K562 (cell line): ENCODE data around the gene ADAMTS14.

ENCODE experiments used
- BACH1 ChIP-seq: fragments of 200-800 bp; sonication (Bioruptor generic); IDR thresholded peaks from 2 replicates; pipeline ENCODE4 v1.6.1; 2016; ENCODE audit warnings: missing genetic modification characterization, missing compliant biosample characterization
- CAMTA2 ChIP-seq: fragments of 250-450 bp; sonication (Bioruptor Pico); conservative IDR thresholded peaks from 2 replicates; pipeline ENCODE4 v1.5.1; 2022
- FOXM1 ChIP-seq, 2 experiments: fragments of 450-650 bp in 1 of 2; sonication (generic) in 1 of 2; formaldehyde crosslinking in 1 of 2; IDR thresholded peaks; 2 replicates each; pipeline versions ENCODE4 v1.6.1 to v1.9.0; 2017 to 2022; ENCODE audit warnings: low read depth in 2 of 2, mild to moderate bottlenecking in 2 of 2, missing genetic modification reagents in 1 of 2, moderate library complexity in 1 of 2
- MEF2A ChIP-seq: IDR thresholded peaks from 2 replicates; pipeline ENCODE4 v1.6.1; 2011; ENCODE audit warnings: low read depth, mild to moderate bottlenecking, low read length, moderate library complexity; ENCODE audit not compliant: control insufficient read depth
- RFX5 ChIP-seq: IDR thresholded peaks from 2 replicates; pipeline ENCODE4 v1.6.1; 2011; ENCODE audit warnings: low read depth, mild to moderate bottlenecking, improper control_type of control experiment, low read length
- TF ChIP-seq, protein P1 (sequence below): sonication (generic); formaldehyde crosslinking; IDR thresholded peaks from 2 replicates; pipeline ENCODE4 v1.8.0; 2022; ENCODE audit warnings: mild to moderate bottlenecking, low read depth, missing genetic modification reagents
- TF ChIP-seq, protein P2 (sequence below): fragments of 200-400 bp; formaldehyde crosslinking; IDR thresholded peaks from 2 replicates; pipeline ENCODE4 v1.6.1; 2017; ENCODE audit warnings: mild to moderate bottlenecking, low read depth, low read length, moderate library complexity
- TF ChIP-seq, protein P3 (sequence below): fragments of 250-450 bp; sonication (Bioruptor Pico); IDR thresholded peaks from 2 replicates; pipeline ENCODE4 v1.5.0; 2021

DNA sequence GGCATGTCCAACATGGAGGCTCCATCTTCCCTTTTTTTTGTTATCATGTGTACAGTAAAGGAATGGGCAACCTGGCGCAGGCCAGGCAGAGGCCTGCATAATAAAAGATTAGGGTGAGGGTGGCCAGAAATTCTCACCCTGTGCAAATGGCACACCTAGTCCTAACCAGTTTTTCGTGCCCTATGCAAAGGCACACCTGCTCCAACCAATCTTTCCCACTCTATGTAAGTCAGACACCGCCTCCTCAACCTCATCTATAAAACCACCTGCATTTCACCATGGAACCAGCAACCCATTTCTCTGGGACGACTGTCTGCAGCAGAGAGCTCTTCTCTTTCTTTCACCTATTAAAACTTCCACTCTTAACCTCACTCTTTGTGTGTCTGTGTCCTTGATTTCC, 96.8 kb downstream of the ADAMTS14 start:
- no peak for TF ChIP-seq MEF2A
- no peak for TF ChIP-seq BACH1 (tag)
- no peak for TF ChIP-seq CAMTA2 (CRISPR knock-in tag)
- no peak for TF ChIP-seq FOXM1 (IDR thresholded peaks at IDR 0.05; ENCODE audit: low read depth)
- TF ChIP-seq FOXM1 (CRISPR knock-in tag; IDR thresholded peaks at IDR 0.05; ENCODE audit: low read depth) = no peak
- TF ChIP-seq, protein P1, sequence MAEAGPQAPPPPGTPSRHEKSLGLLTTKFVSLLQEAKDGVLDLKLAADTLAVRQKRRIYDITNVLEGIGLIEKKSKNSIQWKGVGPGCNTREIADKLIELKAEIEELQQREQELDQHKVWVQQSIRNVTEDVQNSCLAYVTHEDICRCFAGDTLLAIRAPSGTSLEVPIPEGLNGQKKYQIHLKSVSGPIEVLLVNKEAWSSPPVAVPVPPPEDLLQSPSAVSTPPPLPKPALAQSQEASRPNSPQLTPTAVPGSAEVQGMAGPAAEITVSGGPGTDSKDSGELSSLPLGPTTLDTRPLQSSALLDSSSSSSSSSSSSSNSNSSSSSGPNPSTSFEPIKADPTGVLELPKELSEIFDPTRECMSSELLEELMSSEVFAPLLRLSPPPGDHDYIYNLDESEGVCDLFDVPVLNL (CRISPR knock-in tag) = no peak
- TF ChIP-seq, protein P2, sequence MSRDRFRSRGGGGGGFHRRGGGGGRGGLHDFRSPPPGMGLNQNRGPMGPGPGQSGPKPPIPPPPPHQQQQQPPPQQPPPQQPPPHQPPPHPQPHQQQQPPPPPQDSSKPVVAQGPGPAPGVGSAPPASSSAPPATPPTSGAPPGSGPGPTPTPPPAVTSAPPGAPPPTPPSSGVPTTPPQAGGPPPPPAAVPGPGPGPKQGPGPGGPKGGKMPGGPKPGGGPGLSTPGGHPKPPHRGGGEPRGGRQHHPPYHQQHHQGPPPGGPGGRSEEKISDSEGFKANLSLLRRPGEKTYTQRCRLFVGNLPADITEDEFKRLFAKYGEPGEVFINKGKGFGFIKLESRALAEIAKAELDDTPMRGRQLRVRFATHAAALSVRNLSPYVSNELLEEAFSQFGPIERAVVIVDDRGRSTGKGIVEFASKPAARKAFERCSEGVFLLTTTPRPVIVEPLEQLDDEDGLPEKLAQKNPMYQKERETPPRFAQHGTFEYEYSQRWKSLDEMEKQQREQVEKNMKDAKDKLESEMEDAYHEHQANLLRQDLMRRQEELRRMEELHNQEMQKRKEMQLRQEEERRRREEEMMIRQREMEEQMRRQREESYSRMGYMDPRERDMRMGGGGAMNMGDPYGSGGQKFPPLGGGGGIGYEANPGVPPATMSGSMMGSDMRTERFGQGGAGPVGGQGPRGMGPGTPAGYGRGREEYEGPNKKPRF = no peak
- no peak for TF ChIP-seq RFX5
- TF ChIP-seq, protein P3, sequence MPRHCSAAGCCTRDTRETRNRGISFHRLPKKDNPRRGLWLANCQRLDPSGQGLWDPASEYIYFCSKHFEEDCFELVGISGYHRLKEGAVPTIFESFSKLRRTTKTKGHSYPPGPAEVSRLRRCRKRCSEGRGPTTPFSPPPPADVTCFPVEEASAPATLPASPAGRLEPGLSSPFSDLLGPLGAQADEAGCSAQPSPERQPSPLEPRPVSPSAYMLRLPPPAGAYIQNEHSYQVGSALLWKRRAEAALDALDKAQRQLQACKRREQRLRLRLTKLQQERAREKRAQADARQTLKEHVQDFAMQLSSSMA (CRISPR knock-in tag) = no peak
